ENCODE measurements around the gene GMPR. TPM values are rescaled to one million over a fixed set of nuclear protein-coding genes. Genes with fewer than 3 reads are reported as not detected.

Gene GMPR
- total and polyA plus RNA-seq, 10 donors = 5.4 to 37.4 (median 13.8) TPM

GRCh38 chr6:16332175-16332542 lies 93.8 kb downstream of the GMPR start:
- peak; percentile 91 for DNase-seq
- peak overlapping the region in 4 of 8 donors; percentile 19 to 49 (median 42) for H3K27ac ChIP-seq
- H3K4me3 ChIP-seq = peak overlapping the region in 1 of 8 donors; percentile 34
- peaks cover 16 to 52% (median 20%) of the 10 kb centered on the region in 6 donors for H3K4me1 ChIP-seq
- WGBS, 5 donors = 8 to 10% (median 9%) methylated on average over 7 of the region's 7 CpGs
- H3K36me3 ChIP-seq = peaks cover 0 to 14% (median 11%) of the 10 kb centered on the region in 6 donors
- TF ChIP-seq, protein P1, sequence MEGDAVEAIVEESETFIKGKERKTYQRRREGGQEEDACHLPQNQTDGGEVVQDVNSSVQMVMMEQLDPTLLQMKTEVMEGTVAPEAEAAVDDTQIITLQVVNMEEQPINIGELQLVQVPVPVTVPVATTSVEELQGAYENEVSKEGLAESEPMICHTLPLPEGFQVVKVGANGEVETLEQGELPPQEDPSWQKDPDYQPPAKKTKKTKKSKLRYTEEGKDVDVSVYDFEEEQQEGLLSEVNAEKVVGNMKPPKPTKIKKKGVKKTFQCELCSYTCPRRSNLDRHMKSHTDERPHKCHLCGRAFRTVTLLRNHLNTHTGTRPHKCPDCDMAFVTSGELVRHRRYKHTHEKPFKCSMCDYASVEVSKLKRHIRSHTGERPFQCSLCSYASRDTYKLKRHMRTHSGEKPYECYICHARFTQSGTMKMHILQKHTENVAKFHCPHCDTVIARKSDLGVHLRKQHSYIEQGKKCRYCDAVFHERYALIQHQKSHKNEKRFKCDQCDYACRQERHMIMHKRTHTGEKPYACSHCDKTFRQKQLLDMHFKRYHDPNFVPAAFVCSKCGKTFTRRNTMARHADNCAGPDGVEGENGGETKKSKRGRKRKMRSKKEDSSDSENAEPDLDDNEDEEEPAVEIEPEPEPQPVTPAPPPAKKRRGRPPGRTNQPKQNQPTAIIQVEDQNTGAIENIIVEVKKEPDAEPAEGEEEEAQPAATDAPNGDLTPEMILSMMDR (IDR thresholded peaks at IDR 0.05 in 8 of 11, conservative IDR thresholded peaks at IDR 0.05 in 3 of 11) = peak; percentile 62 to 92 (median 88)
- TF ChIP-seq POLR2A (IDR thresholded peaks at IDR 0.05) (no peak), POLR2AphosphoS5 (IDR thresholded peaks at IDR 0.05) (peak in 1 of 3 donors; percentile 28)
- no peaks in the 10 kb centered on the region for H3K27me3 ChIP-seq (replicated peaks in 1 of 7)
- intact Hi-C loops (cut with DNase I; ENCODE audit: low total_unique reads) = loop anchor here (5.0 kb wide), 2 partner anchors 75 to 440 kb away; no protein-coding TSS in a partner anchor
- H3K9me3 ChIP-seq = no peaks in the 10 kb centered on the region

DNA sequence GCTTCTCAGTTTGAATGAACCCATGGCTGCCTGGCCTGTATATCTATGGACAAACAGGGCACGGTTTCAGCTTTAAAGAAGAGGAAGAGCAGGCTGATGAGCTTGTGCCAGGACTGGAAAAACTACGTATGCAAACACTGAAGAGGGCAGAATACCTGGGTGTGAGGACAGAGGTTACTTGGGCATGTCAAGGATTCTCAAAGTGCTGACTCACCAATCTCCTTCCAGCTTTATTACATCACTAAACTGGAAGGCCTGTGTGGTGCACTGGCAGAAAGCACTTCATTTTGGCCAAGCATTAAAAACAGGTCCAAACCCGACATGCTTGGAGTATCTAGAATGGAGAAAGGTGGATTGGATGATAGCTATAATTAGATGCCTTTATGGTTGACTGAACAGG lies 95.2 kb downstream of the GMPR start:
- H3K4me3 ChIP-seq = no peak overlapping the region
- 76 to 89% (median 80%) methylated on average over 3 of the region's 3 CpGs for WGBS, 5 donors
- no peak for DNase-seq
- intact Hi-C loops (cut with DNase I; ENCODE audit: low total_unique reads) = loop anchor here (5.0 kb wide), 2 partner anchors 74 to 439 kb away; no protein-coding TSS in a partner anchor
- no peaks in the 10 kb centered on the region for H3K36me3 ChIP-seq
- TF ChIP-seq POLR2A (IDR thresholded peaks at IDR 0.05) = no peak
- H3K27me3 ChIP-seq (replicated peaks in 1 of 7) = no peaks in the 10 kb centered on the region
- H3K27ac ChIP-seq = no peak overlapping the region
- H3K4me1 ChIP-seq = peaks cover 16 to 66% (median 28%) of the 10 kb centered on the region in 6 donors
- no peaks in the 10 kb centered on the region for H3K9me3 ChIP-seq

- intact Hi-C loops (cut with DNase I; ENCODE audit: low total_unique reads) = loop anchor here (5.0 kb wide), 2 partner anchors 73 to 438 kb away; no protein-coding TSS in a partner anchor
- peak in 1 of 3 donors; percentile 61 for TF ChIP-seq POLR2AphosphoS5 (IDR thresholded peaks at IDR 0.05)
- TF ChIP-seq, protein P1 (IDR thresholded peaks at IDR 0.05 in 8 of 11, conservative IDR thresholded peaks at IDR 0.05 in 3 of 11) = no peak
- Histone ChIP-seq H3K36me3 (no peaks in the 10 kb centered on the region), H3K27me3 (replicated peaks in 1 of 7) (no peaks in the 10 kb centered on the region), H3K27ac (peak overlapping the region in 1 of 8 donors; percentile 35), H3K9me3 (no peaks in the 10 kb centered on the region), H3K4me1 (peaks cover 16 to 72% (median 36%) of the 10 kb centered on the region in 6 donors), H3K4me3 (no peak overlapping the region)
- WGBS, 5 donors = 49 to 66% (median 53%) methylated on average over 3 of the region's 3 CpGs
- DNase-seq = no peak
Observed at GRCh38 chr6:16334671-16335070, 96.3 kb downstream of the GMPR start.

DNA sequence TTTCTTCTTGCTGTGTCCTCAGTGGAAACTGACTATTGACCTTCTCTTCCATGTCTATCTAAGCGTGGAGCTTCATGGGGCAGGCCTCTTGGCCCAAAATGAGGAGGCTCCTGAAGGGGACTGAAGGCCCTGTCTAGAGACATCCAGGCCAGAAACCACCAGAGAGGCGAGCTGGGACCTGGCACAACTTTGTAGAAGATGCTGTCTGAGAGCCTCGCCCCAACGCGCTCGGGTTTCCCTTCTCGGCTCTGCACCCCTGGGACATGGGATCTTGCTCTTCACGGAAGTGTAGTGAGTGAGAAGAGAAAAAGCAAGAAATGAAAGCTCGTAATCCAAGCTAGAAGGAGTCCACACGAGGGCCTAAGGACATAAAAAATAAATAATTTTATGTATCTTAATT lies 96.8 kb downstream of the GMPR start:
- no peak for DNase-seq
- Histone ChIP-seq H3K4me1 (peaks cover 16 to 72% (median 36%) of the 10 kb centered on the region in 6 donors), H3K4me3 (no peak overlapping the region), H3K27me3 (replicated peaks in 1 of 7) (no peaks in the 10 kb centered on the region), H3K36me3 (no peaks in the 10 kb centered on the region), H3K27ac (peak overlapping the region in 2 of 8 donors; percentile 10 to 35), H3K9me3 (no peaks in the 10 kb centered on the region)
- 90 to 97% (median 94%) methylated on average over 10 of the region's 10 CpGs for WGBS, 5 donors
- TF ChIP-seq, protein P1 (IDR thresholded peaks at IDR 0.05 in 8 of 11, conservative IDR thresholded peaks at IDR 0.05 in 3 of 11) = no peak
- no peak for TF ChIP-seq POLR2AphosphoS5 (IDR thresholded peaks at IDR 0.05)
- intact Hi-C loops (cut with DNase I; ENCODE audit: low total_unique reads) = no loop called here
